Measurements from ENCODE around the gene ZEB1.

ZEB1 gene

GRCh38 chr10:31393844-31394243 lies 74.8 kb downstream of the ZEB1 start (continued):
- no peak for TF ChIP-seq TSHZ1 (tag by site-specific recombination; IDR thresholded peaks at IDR 0.05; ENCODE audit: borderline replicate concordance)
- no peak for TF ChIP-seq ZNF169 (tag by site-specific recombination; IDR thresholded peaks at IDR 0.05)
- TF ChIP-seq PRDM4 (tag by site-specific recombination; IDR thresholded peaks at IDR 0.05) = no peak

- no peaks in the 10 kb centered on the region for H3K9me3 ChIP-seq (ENCODE audit: control insufficient read depth, insufficient read depth, low read depth, low read length)
- H3K36me3 ChIP-seq (ENCODE audit: control insufficient read depth in 2 of 2, insufficient read depth in 1 of 2, low read length in 2 of 2) = peaks cover 0 to 2% of the 10 kb centered on the region in 2 experiments; a peak in 1 of 3 replicates
- TF ChIP-seq HOXD13 (CRISPR knock-in tag; IDR thresholded peaks at IDR 0.05; ENCODE audit: borderline replicate concordance) = no peak
- TF ChIP-seq ZNF776 (tag by site-specific recombination; IDR thresholded peaks at IDR 0.05; ENCODE audit: borderline replicate concordance) = no peak
- no peak overlapping the region for H3K27ac ChIP-seq (ENCODE audit: extremely low read depth, low read depth, low read length)
- peaks cover 4% of the 10 kb centered on the region; the same call in 1 of the 2 replicates for H3K4me1 ChIP-seq (ENCODE audit: control insufficient read depth, insufficient read depth, low read length)
- ChIA-PET CTCF (no interaction called here), POLR2A (no interaction called here)
- no peak overlapping the region for H3K4me3 ChIP-seq (ENCODE audit: low read depth, low read length)
These were observed 76.7 kb downstream of the ZEB1 start for GRCh38 chr10:31395695-31396094.

- ChIA-PET CTCF (no interaction called here), POLR2A (no interaction called here)
- no peak overlapping the region for H3K4me3 ChIP-seq (ENCODE audit: low read depth, low read length)
These were observed 77.4 kb downstream of the ZEB1 start for GRCh38 chr10:31396376-31396775.

More at GRCh38 chr10:31396376-31396775, 77.4 kb downstream of the ZEB1 start:
- TF ChIP-seq GLI2 (tag by site-specific recombination; IDR thresholded peaks at IDR 0.05; ENCODE audit: borderline replicate concordance, low read depth) (no peak), ZNF768 (tag by site-specific recombination; IDR thresholded peaks at IDR 0.05) (no peak), FEZF1 (tag by site-specific recombination; IDR thresholded peaks at IDR 0.05) (no peak), PATZ1 (tag by site-specific recombination; IDR thresholded peaks at IDR 0.05) (no peak), ZNF548 (tag by site-specific recombination; IDR thresholded peaks at IDR 0.05) (no peak), KLF8 (tag by site-specific recombination; IDR thresholded peaks at IDR 0.05) (no peak), KLF16 (tag by site-specific recombination; IDR thresholded peaks at IDR 0.05) (no peak), ZNF677 (tag by site-specific recombination; IDR thresholded peaks at IDR 0.05) (no peak), ZNF639 (tag by site-specific recombination; IDR thresholded peaks at IDR 0.05) (no peak), ZNF211 (tag by site-specific recombination; IDR thresholded peaks at IDR 0.05; ENCODE audit: low read depth) (no peak), ZNF324 (tag by site-specific recombination; IDR thresholded peaks at IDR 0.05) (no peak), ZBTB10 (tag by site-specific recombination; IDR thresholded peaks at IDR 0.05) (no peak), ZNF658 (tag by site-specific recombination; IDR thresholded peaks at IDR 0.05) (no peak)
- H3K9me3 ChIP-seq (ENCODE audit: control insufficient read depth, insufficient read depth, low read depth, low read length) = no peaks in the 10 kb centered on the region
- H3K27ac ChIP-seq (ENCODE audit: extremely low read depth, low read depth, low read length) = no peak overlapping the region
- H3K4me1 ChIP-seq (ENCODE audit: control insufficient read depth, insufficient read depth, low read length) = peaks cover 4% of the 10 kb centered on the region
- H3K36me3 ChIP-seq (ENCODE audit: control insufficient read depth in 2 of 2, insufficient read depth in 1 of 2, low read length in 2 of 2) = no peaks in the 10 kb centered on the region

Measured in HEK293 (cell line).